NCI-H187 treated with DMSO at 0.1 percent for 48 hours (cell line): ENCODE results near the gene CILP2.

Experiments used
- DNase-seq: peaks from one replicate; lab custom pipeline; 2025; lab: John Stamatoyannopoulos, UW

CILP2 gene

GRCh38 chr19:19538061-19538784, at the start of gene CILP2:
Gene CILP2 (plus strand): TSS chr19:19538265. CDS start chr19:19538350, 85 bp downstream.
- no peak for DNase-seq

- DNase-seq: no peak
These were observed 49.0 kb upstream of the CILP2 start for GRCh38 chr19:19488875-19489690.

- no peak for DNase-seq
These were observed 48.3 kb upstream of the CILP2 start for GRCh38 chr19:19489804-19490204.

- no peak for DNase-seq
These were observed 47.7 kb upstream of the CILP2 start for GRCh38 chr19:19490214-19490968.

- DNase-seq: no peak
These were observed 46.6 kb upstream of the CILP2 start for GRCh38 chr19:19491321-19492025.

GRCh38 chr19:19492026-19492610, 45.9 kb upstream of the CILP2 start:
- no peak for DNase-seq

- DNase-seq: no peak
These were observed 44.1 kb upstream of the CILP2 start for GRCh38 chr19:19493841-19494546.

- DNase-seq: no peak
These were observed 42.2 kb upstream of the CILP2 start for GRCh38 chr19:19495614-19496603.

- no peak for DNase-seq
These were observed 39.6 kb upstream of the CILP2 start for GRCh38 chr19:19498255-19498991.

GRCh38 chr19:19499272-19499995, 38.6 kb upstream of the CILP2 start:
- no peak for DNase-seq

- DNase-seq: no peak
These were observed 37.0 kb upstream of the CILP2 start for GRCh38 chr19:19500975-19501644.

GRCh38 chr19:19501798-19502197, 36.3 kb upstream of the CILP2 start:
- DNase-seq: no peak

GRCh38 chr19:19502281-19502680, 35.8 kb upstream of the CILP2 start:
- DNase-seq: no peak

GRCh38 chr19:19502808-19503602, 35.1 kb upstream of the CILP2 start:
- DNase-seq: no peak

GRCh38 chr19:19504754-19505668, 33.1 kb upstream of the CILP2 start:
- no peak for DNase-seq
